HCT116 (cell line): ENCODE results near the gene DDX39B. TPM values are rescaled to one million over a fixed set of nuclear protein-coding genes. Genes with fewer than 3 reads are reported as not detected.

Source experiments
- ATAC-seq: fragments of 200-7000 bp; cut with Tn5 transposase; 2 replicates; pipeline ENCODE4 v1.9.1; 2020; ENCODE audit warnings: mild to moderate bottlenecking, moderate library complexity
- BruUV-seq: library from RNA; stranded (reverse); fragments of 400-500 nt; replicated peaks from 2 replicates; lab custom pipeline; 2021; lab: Mats Ljungman, UMichigan
- CTCF ChIA-PET: fragments of 300-600 bp; sonication (Branson Sonifier 250); formaldehyde crosslinking; loops from one replicate; lab custom pipeline; 2021; ENCODE audit warnings: antibody characterized with exemption; lab: Charles Lee
- POLR2A ChIA-PET: fragments of 300-600, 350-600 bp; sonication (Branson Sonifier 250); formaldehyde crosslinking; loops from one replicate; lab custom pipeline; 2021; ENCODE audit warnings: antibody characterized with exemption; lab: Charles Lee
- RAD21 ChIA-PET, 2 experiments: fragments of 300-600 bp; sonication (Branson Sonifier 250); formaldehyde crosslinking; loops; one replicate each; lab custom pipeline; 2023; ENCODE audit warnings: low total read pairs in 2 of 2; ENCODE audit not compliant: uncharacterized antibody in 2 of 2, unreplicated experiment in 2 of 2, low non-redundant PET in 1 of 2; lab: Charles Lee
- DNase-seq: peaks from one replicate; pipeline ENCODE4 v3.0.0-alpha.2; 2010; ENCODE audit warnings: low read depth, low spot score
- H2AFZ ChIP-seq: fragments of 200-600 bp; shearing (Covaris generic), sonication (generic); 2 replicates; pipeline ENCODE4 v1.6.1; 2017; ENCODE audit warnings: low read depth, mixed run types, mixed read lengths, antibody characterized with exemption, low read length; ENCODE audit not compliant: poor library complexity, severe bottlenecking
- H3K27ac ChIP-seq: 2 replicates; pipeline ENCODE4 v1.5.1; 2012; ENCODE audit warnings: low read depth, low read length
- H3K27me3 ChIP-seq: fragments of 200-600 bp; sonication (generic); 2 replicates; pipeline ENCODE4 v1.6.1; 2016; ENCODE audit warnings: mixed run types, low read length, mixed read lengths; ENCODE audit not compliant: insufficient read depth
- H3K36me3 ChIP-seq, 2 experiments: fragments of 200-500 bp in 1 of 2; fragments of 200-600 bp in 1 of 2; sonication (Bioruptor generic) in 1 of 2; sonication (generic) in 1 of 2; 2 replicates each; pipeline versions ENCODE4 v1.5.1 to v1.6.1; 2014 to 2016; ENCODE audit warnings: low read length in 2 of 2, inconsistent platforms in 1 of 2, mixed read lengths in 1 of 2, mixed run types in 1 of 2; ENCODE audit not compliant: insufficient read depth in 2 of 2, control insufficient read depth in 1 of 2
- H3K4me1 ChIP-seq, 2 experiments: fragments of 200-600 bp in 1 of 2; sonication (generic) in 1 of 2; 2 replicates each; pipeline versions ENCODE4 v1.5.1 to v1.6.1; 2012 to 2017; ENCODE audit warnings: low read length in 2 of 2, inconsistent platforms in 1 of 2, mild to moderate bottlenecking in 1 of 2, mixed read lengths in 1 of 2, mixed run types in 1 of 2, moderate library complexity in 1 of 2; ENCODE audit not compliant: insufficient read depth in 2 of 2, control insufficient read depth in 1 of 2
- H3K4me2 ChIP-seq: fragments of 200-600 bp; sonication (generic); 2 replicates; pipeline ENCODE4 v1.6.1; 2017; ENCODE audit warnings: mixed run types, low read length, mixed read lengths
- H3K4me3 ChIP-seq, 2 experiments: fragments of 200-600 bp in 1 of 2; sonication (generic) in 1 of 2; replicated peaks in 1 of 2; 2 replicates each; pipeline ENCODE4 v1.5.1; 2011 to 2016; ENCODE audit warnings: low read length in 2 of 2, control low read depth in 1 of 2, low read depth in 1 of 2, mild to moderate bottlenecking in 1 of 2, mixed read lengths in 1 of 2, mixed run types in 1 of 2
- H3K79me2 ChIP-seq: fragments of 200-600 bp; sonication (generic); 2 replicates; pipeline ENCODE4 v1.6.1; 2017; ENCODE audit warnings: mild to moderate bottlenecking, mixed run types, low read length, moderate library complexity, mixed read lengths; ENCODE audit not compliant: insufficient read depth
- H3K9ac ChIP-seq: fragments of 200-600 bp; sonication (generic); 2 replicates; pipeline ENCODE4 v1.6.1; 2016; ENCODE audit warnings: low read length, mixed read lengths
- H3K9me2 ChIP-seq: fragments of 200-600 bp; sonication (generic), shearing (Covaris generic); 2 replicates; pipeline ENCODE4 v1.6.1; 2017; ENCODE audit warnings: mixed run types, mild to moderate bottlenecking, moderate library complexity; ENCODE audit not compliant: insufficient read depth
- H3K9me3 ChIP-seq, 2 experiments: fragments of 200-500 bp in 1 of 2; fragments of 200-600 bp in 1 of 2; sonication (Bioruptor generic) in 1 of 2; sonication (generic) in 1 of 2; 2 replicates each; pipeline ENCODE4 v1.6.1; 2014 to 2017; ENCODE audit warnings: low read length in 2 of 2, mixed read lengths in 2 of 2, inconsistent platforms in 1 of 2, low read depth in 1 of 2, mild to moderate bottlenecking in 1 of 2, mixed run types in 1 of 2, moderate library complexity in 1 of 2; ENCODE audit not compliant: control insufficient read depth in 1 of 2, insufficient read depth in 1 of 2
- H4K20me1 ChIP-seq: fragments of 200-600 bp; sonication (generic), shearing (Covaris generic); 2 replicates; pipeline ENCODE4 v1.6.1; 2017; ENCODE audit warnings: mixed run types, mild to moderate bottlenecking, moderate library complexity; ENCODE audit not compliant: insufficient read depth
- CBX3 ChIP-seq: IDR thresholded peaks from 2 replicates; pipeline ENCODE4 v1.6.1; 2012; ENCODE audit warnings: low read depth
- CEBPB ChIP-seq: IDR thresholded peaks from 2 replicates; pipeline ENCODE4 v1.6.1; 2012; ENCODE audit warnings: low read depth
- POLR2A ChIP-seq: IDR thresholded peaks from 2 replicates; pipeline ENCODE4 v1.7.0; 2011; ENCODE audit warnings: borderline replicate concordance; ENCODE audit not compliant: insufficient read depth, insufficient read length; ENCODE audit errors: extremely low read depth
- RAD21 ChIP-seq: IDR thresholded peaks from 2 replicates; pipeline ENCODE4 v1.6.1; 2012; ENCODE audit warnings: low read depth, mild to moderate bottlenecking
- SRF ChIP-seq: IDR thresholded peaks from 2 replicates; pipeline ENCODE4 v1.6.1; 2012; ENCODE audit warnings: low read depth
- YY1 ChIP-seq: IDR thresholded peaks from 2 replicates; pipeline ENCODE4 v1.6.1; 2011; ENCODE audit warnings: low read length, low read depth, moderate library complexity, mild to moderate bottlenecking; ENCODE audit not compliant: insufficient replicate concordance; ENCODE audit errors: extremely low read depth
- ZNF274 ChIP-seq: fragments of 200-500 bp; sonication (Bioruptor generic); IDR thresholded peaks from 2 replicates; pipeline ENCODE4 v1.6.1; 2014; ENCODE audit warnings: mild to moderate bottlenecking, low read depth, low read length, inconsistent platforms
- intact Hi-C: fragments of 100-400 bp; cut with micrococcal nuclease; formaldehyde crosslinking; loops from 2 replicates; pipeline ENCODE4 v1.10.0; 2022
- total RNA-seq: library from RNA; stranded (reverse); gene quantifications from one replicate; pipeline ENCODE4 v1.2.1, GENCODE V29; 2021; ENCODE audit not compliant: unreplicated experiment

DDX39B gene
- total RNA-seq, 1 experiment from 2014 or later, result 545 TPM

DNA sequence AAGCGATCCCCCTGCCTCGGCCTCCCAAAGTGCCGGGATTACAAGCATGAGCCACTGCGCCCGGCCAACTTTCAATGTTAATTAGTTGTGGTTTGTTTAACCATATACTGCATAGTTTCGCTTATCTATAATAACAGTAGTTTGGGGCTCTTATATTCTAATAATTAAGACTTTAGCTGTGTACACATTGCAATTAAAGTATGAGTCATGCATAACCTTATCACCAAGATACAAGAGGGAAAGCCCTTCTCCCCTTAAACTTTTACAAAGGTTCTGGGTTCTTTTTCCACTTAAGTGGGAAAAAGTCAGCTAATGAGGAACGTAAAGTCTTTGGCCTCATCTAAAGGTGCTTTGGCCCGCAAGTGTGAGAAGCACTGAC lies 16.3 kb downstream of the DDX39B start:
- intact Hi-C loops, result no loop called here
- Histone ChIP-seq H3K27ac (no peak overlapping the region), H3K9me3 (no peaks in the 10 kb centered on the region), H3K79me2 (no peaks in the 10 kb centered on the region), H3K9ac (no peak overlapping the region), H3K36me3 (peaks cover 3 to 4% of the 10 kb centered on the region in 2 experiments; a peak in 2 of 4 replicates), H3K4me2 (no peak overlapping the region), H3K27me3 (no peaks in the 10 kb centered on the region), H3K4me1 (no peaks in the 10 kb centered on the region; a peak in 1 of 4 replicates), H4K20me1 (0 out of 2 replicates have a peak, but pooled peaks cover 4% of the 10 kb centered on the region), H2AFZ (no peak overlapping the region), H3K4me3 (no peak overlapping the region), H3K9me2 (no peaks in the 10 kb centered on the region)
- DNase-seq, result no peak
- ChIA-PET POLR2A (interaction anchor here (1.9 kb wide), 1 partner anchor 16 kb away, joined by 4 read pairs; the partner anchor contains the start of gene DDX39B), CTCF (no interaction called here), RAD21 (no interaction called here)
- ATAC-seq, result no peak
- TF ChIP-seq SRF, result no peak
- TF ChIP-seq YY1, result no peak
- no TSS peak for BruUV-seq

GRCh38 chr6:31521835-31522234 lies 20.0 kb downstream of the DDX39B start:
- CTCF ChIA-PET, result no interaction called here
- intact Hi-C loops, result no loop called here
- no peak for DNase-seq
- Histone ChIP-seq H4K20me1 (no peaks in the 10 kb centered on the region), H3K9me3 (no peaks in the 10 kb centered on the region), H3K4me1 (no peaks in the 10 kb centered on the region; a peak in 1 of 4 replicates)
- RAD21 ChIA-PET, result no interaction called here
- TF ChIP-seq POLR2A, result no peak
- TF ChIP-seq CEBPB, result no peak
- TF ChIP-seq CBX3, result no peak
- TF ChIP-seq ZNF274, result no peak
- no peak for TF ChIP-seq RAD21
- TF ChIP-seq, all 23 proteins: peak for 0
- ATAC-seq, result no peak
- Histone ChIP-seq H3K79me2 (no peaks in the 10 kb centered on the region), H3K27ac (no peak overlapping the region), H3K9me2 (no peaks in the 10 kb centered on the region), H3K4me2 (no peak overlapping the region), H3K9ac (no peak overlapping the region), H3K36me3 (no peaks in the 10 kb centered on the region), H2AFZ (no peak overlapping the region), H3K4me3 (no peak overlapping the region), H3K27me3 (no peaks in the 10 kb centered on the region)
- POLR2A ChIA-PET, result no interaction called here
- BruUV-seq, result no TSS peak
